Naive B cell (primary cell): ENCODE measurements around the gene CAMTA1. TPM values are rescaled to one million over a fixed set of nuclear protein-coding genes. Genes with fewer than 3 reads are reported as not detected.
A peak's percentile ranks its signal among the peaks of the same experiment; 100 is the strongest.
"Not testable (repeated sequence)": the region's sequence is repeated elsewhere in the genome, so short reads cannot be mapped to it uniquely, and the experiment has no call there.

Source experiments
- ATAC-seq, 2 donors: fragments of 150-1000 bp; cut with Tn5 transposase; 2 replicates each; pipeline ENCODE4 v1.10.0; 2021; ENCODE audit warnings: low read depth in 2 of 2, mild to moderate bottlenecking in 2 of 2, moderate library complexity in 2 of 2
- DNase-seq: peaks from one replicate; pipeline ENCODE4 v3.0.0; 2022
- H3K27ac Mint-ChIP-seq, 6 donors: one replicate each; pipeline ENCODE4 v1.8.0; 2020 to 2022; ENCODE audit warnings: mild to moderate bottlenecking in 6 of 6, mixed read lengths in 6 of 6, moderate library complexity in 5 of 6, inconsistent platforms in 2 of 6
- H3K27me3 Mint-ChIP-seq, 3 donors: one replicate each; pipeline ENCODE4 v1.8.0; 2021 to 2022; ENCODE audit warnings: mixed read lengths in 3 of 3, mild to moderate bottlenecking in 1 of 3
- H3K36me3 Mint-ChIP-seq, 2 donors: one replicate each; pipeline ENCODE4 v1.8.0; 2020 to 2022; ENCODE audit warnings: mixed read lengths in 2 of 2, inconsistent platforms in 1 of 2, mild to moderate bottlenecking in 1 of 2
- H3K4me1 Mint-ChIP-seq, 3 donors: one replicate each; pipeline ENCODE4 v1.8.0; 2020 to 2022; ENCODE audit warnings: mixed read lengths in 3 of 3, inconsistent platforms in 1 of 3, mild to moderate bottlenecking in 1 of 3, moderate library complexity in 1 of 3
- H3K4me3 Mint-ChIP-seq, 8 donors: one replicate each; pipeline ENCODE4 v1.8.0; 2020 to 2022; ENCODE audit warnings: mild to moderate bottlenecking in 8 of 8, mixed read lengths in 8 of 8, moderate library complexity in 8 of 8, inconsistent platforms in 2 of 8
- H3K9me3 Mint-ChIP-seq, 7 donors: one replicate each; pipeline ENCODE4 v1.8.0; 2020 to 2022; ENCODE audit warnings: mixed read lengths in 7 of 7, mild to moderate bottlenecking in 5 of 7, inconsistent platforms in 2 of 7, moderate library complexity in 1 of 7
- polyA plus RNA-seq, 6 donors: library from polyadenylated mRNA; unstranded; fragments of 300-500 nt; fragmentation: Illumina TruSeq; gene quantifications; one replicate each; pipeline ENCODE4 v1.2.3, GENCODE V29; 2021; ENCODE audit warnings: low read depth in 6 of 6

Gene CAMTA1
- polyA plus RNA-seq, 6 donors from 2014 or later = 75.4 to 140 (median 88.8) TPM

DNA sequence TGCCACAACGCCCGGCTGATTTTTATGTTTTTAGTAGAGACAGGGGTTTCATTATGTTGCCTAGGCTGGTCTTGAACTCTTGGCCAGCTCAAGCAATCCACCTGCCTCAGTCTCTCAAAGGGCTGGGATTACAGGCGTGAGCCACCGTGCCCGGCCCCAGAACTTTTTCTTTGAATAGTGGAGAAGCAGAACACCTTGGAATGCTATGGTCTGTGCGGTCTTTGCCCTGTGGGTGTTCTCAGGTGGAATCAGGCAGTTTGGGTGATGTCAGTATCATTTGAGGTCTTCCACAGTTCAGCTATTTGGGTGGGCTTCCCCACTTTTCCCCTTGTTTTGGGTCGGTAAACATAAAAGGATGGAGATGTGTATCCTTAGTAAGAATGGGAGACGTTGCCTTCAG is 17.6 kb downstream of the CAMTA1 start:
- peaks cover 0 to 1% (median 0%) of the 10 kb centered on the region in 7 donors for H3K9me3 Mint-ChIP-seq
- ATAC-seq (no peak), DNase-seq (no peak)
- H3K27me3 Mint-ChIP-seq = no peaks in the 10 kb centered on the region
- no peaks in the 10 kb centered on the region for H3K36me3 Mint-ChIP-seq
- H3K4me1 Mint-ChIP-seq = peaks cover 27 to 57% (median 41%) of the 10 kb centered on the region in 3 donors
- peak overlapping the region in 2 of 6 donors; percentile 3 to 56 for H3K27ac Mint-ChIP-seq
- no peak overlapping the region for H3K4me3 Mint-ChIP-seq

- no peak overlapping the region for H3K4me3 Mint-ChIP-seq
- no peaks in the 10 kb centered on the region for H3K27me3 Mint-ChIP-seq
These were observed 18.1 kb downstream of the CAMTA1 start for GRCh38 chr1:6803357-6803756.

GRCh38 chr1:6805004-6805416 is 19.8 kb downstream of the CAMTA1 start:
- H3K4me3 Mint-ChIP-seq = peak overlapping the region in 3 of 8 donors; percentile 7 to 29 (median 11)
- DNase-seq (no peak), ATAC-seq (peak; percentile 48 to 65)
- H3K4me1 Mint-ChIP-seq = peaks cover 25 to 53% (median 35%) of the 10 kb centered on the region in 3 donors
- H3K27ac Mint-ChIP-seq = peak overlapping the region in 1 of 6 donors; percentile 7
- no peaks in the 10 kb centered on the region for H3K36me3 Mint-ChIP-seq
- no peaks in the 10 kb centered on the region for H3K27me3 Mint-ChIP-seq
- H3K9me3 Mint-ChIP-seq = peaks cover 0 to 1% (median 0%) of the 10 kb centered on the region in 7 donors

More at GRCh38 chr1:6803357-6803756, 18.1 kb downstream of the CAMTA1 start:
- Mint-ChIP-seq H3K36me3 (no peaks in the 10 kb centered on the region), H3K9me3 (peaks cover 0 to 1% (median 0%) of the 10 kb centered on the region in 7 donors), H3K4me1 (peaks cover 25 to 57% (median 41%) of the 10 kb centered on the region in 3 donors), H3K27ac (peak overlapping the region in 1 of 6 donors; percentile 56)
- ATAC-seq (no peak), DNase-seq (no peak)

GRCh38 chr1:6807782-6808181 is 22.5 kb downstream of the CAMTA1 start:
- Mint-ChIP-seq H3K27ac (no peak overlapping the region), H3K27me3 (no peaks in the 10 kb centered on the region), H3K4me1 (peaks cover 17 to 50% (median 32%) of the 10 kb centered on the region in 3 donors), H3K36me3 (no peaks in the 10 kb centered on the region), H3K4me3 (no peak overlapping the region), H3K9me3 (peaks cover 0 to 1% (median 0%) of the 10 kb centered on the region in 7 donors)
- ATAC-seq (no peak), DNase-seq (no peak)

DNA sequence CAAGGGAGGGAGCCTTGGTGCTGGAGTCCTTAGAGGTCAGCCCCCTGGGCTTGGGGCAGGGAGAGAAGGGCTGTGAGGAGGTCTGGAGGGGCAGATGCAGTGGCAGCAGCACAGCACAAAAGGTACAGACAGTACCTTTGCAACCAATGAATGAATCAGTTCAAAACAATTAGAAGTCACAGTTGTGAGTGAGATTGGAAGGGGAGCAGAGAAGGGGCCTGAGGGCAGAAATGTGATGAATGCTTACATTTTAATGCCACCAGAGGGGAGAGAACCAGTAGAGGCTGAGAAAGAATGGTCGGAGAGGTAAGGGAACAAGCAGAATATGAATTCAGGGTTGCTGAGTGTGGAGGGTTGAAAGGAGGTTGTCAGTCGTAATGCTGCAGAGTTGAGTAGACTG is 24.2 kb downstream of the CAMTA1 start:
- peaks cover 0 to under 1% (median 0%) of the 10 kb centered on the region in 7 donors for H3K9me3 Mint-ChIP-seq
- no peak overlapping the region for H3K4me3 Mint-ChIP-seq
- no peaks in the 10 kb centered on the region for H3K36me3 Mint-ChIP-seq
- H3K27ac Mint-ChIP-seq = no peak overlapping the region
- ATAC-seq (no peak), DNase-seq (no peak)
- H3K27me3 Mint-ChIP-seq = no peaks in the 10 kb centered on the region
- H3K4me1 Mint-ChIP-seq = peaks cover 8 to 50% (median 31%) of the 10 kb centered on the region in 3 donors

DNA sequence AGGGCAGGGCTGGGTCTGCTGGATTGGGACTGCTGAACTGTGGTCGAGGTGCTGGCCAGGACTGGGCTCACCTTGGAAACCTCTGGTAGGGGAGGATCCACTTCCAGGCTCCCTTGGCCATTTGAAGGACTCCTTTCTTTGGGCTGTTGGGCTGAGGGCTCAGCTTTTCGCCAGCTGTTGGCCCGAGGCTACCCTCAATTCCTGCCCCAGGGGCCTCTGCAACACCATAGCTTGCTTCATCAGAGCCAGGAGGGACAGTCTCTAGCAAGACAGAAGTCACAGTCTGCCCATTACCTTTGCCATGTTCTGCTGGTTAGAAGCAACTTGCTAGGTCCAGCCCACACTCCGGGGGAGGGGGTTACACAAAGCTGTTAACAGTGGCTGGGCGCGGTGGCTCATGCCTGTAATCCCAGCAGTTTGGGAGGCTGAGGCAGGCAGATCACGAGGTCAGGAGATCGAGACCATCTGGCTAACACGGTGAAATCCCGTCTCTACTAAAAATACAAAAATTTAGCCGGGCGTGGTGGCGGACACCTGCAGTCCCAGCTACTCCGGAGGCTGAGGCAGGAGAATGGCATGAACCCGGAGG is 25.0 kb downstream of the CAMTA1 start:
- peaks cover 11 to 49% (median 25%) of the 10 kb centered on the region in 3 donors for H3K4me1 Mint-ChIP-seq
- not testable (repeated sequence) for H3K9me3 Mint-ChIP-seq, H3K27ac Mint-ChIP-seq, H3K36me3 Mint-ChIP-seq, ATAC-seq, DNase-seq, H3K27me3 Mint-ChIP-seq, H3K4me3 Mint-ChIP-seq

DNA sequence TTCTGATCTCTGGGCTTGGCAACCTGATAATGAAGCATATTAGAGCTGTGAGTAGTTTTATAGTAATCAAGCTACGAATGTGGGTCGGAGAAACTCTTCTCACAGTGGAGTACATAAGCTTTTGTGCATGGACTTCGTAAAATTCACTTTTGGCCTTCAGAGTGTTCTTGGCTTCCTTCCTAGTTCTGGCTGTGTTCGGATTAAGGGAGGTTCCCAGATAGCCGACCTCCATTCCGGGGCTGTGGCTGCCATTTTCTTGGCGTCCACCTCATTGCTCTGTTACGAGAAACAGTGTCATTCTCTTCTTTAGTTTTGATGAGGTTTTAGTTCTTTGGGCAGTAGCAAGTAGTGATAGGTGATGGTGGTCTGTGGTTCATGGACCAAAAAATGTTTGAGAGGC is 26.3 kb downstream of the CAMTA1 start:
- peaks cover 14 to 50% (median 21%) of the 10 kb centered on the region in 3 donors for H3K4me1 Mint-ChIP-seq
- no peak overlapping the region for H3K27ac Mint-ChIP-seq
- no peaks in the 10 kb centered on the region for H3K27me3 Mint-ChIP-seq
- H3K9me3 Mint-ChIP-seq = no peaks in the 10 kb centered on the region
- no peaks in the 10 kb centered on the region for H3K36me3 Mint-ChIP-seq
- DNase-seq (no peak), ATAC-seq (no peak)
- no peak overlapping the region for H3K4me3 Mint-ChIP-seq

GRCh38 chr1:6813165-6813564 is 27.9 kb downstream of the CAMTA1 start:
- no peaks in the 10 kb centered on the region for H3K27me3 Mint-ChIP-seq
- H3K36me3 Mint-ChIP-seq = no peaks in the 10 kb centered on the region
- no peak for DNase-seq
- H3K9me3 Mint-ChIP-seq = no peaks in the 10 kb centered on the region
- H3K4me3 Mint-ChIP-seq = no peak overlapping the region
- H3K4me1 Mint-ChIP-seq = peaks cover 23 to 63% (median 35%) of the 10 kb centered on the region in 3 donors
- no peak for ATAC-seq
- H3K27ac Mint-ChIP-seq = no peak overlapping the region

- ATAC-seq (no peak), DNase-seq (no peak)
- H3K27ac Mint-ChIP-seq = no peak overlapping the region
- no peak overlapping the region for H3K4me3 Mint-ChIP-seq
- H3K36me3 Mint-ChIP-seq = no peaks in the 10 kb centered on the region
- no peaks in the 10 kb centered on the region for H3K9me3 Mint-ChIP-seq
- H3K4me1 Mint-ChIP-seq = peaks cover 38 to 73% (median 48%) of the 10 kb centered on the region in 3 donors
- no peaks in the 10 kb centered on the region for H3K27me3 Mint-ChIP-seq
These were observed 30.5 kb downstream of the CAMTA1 start for GRCh38 chr1:6815726-6816125.

GRCh38 chr1:6819246-6820040 is 34.2 kb downstream of the CAMTA1 start:
- no peak for ATAC-seq
- peak overlapping the region in 2 of 8 donors; percentile 9 to 21 for H3K4me3 Mint-ChIP-seq

DNA sequence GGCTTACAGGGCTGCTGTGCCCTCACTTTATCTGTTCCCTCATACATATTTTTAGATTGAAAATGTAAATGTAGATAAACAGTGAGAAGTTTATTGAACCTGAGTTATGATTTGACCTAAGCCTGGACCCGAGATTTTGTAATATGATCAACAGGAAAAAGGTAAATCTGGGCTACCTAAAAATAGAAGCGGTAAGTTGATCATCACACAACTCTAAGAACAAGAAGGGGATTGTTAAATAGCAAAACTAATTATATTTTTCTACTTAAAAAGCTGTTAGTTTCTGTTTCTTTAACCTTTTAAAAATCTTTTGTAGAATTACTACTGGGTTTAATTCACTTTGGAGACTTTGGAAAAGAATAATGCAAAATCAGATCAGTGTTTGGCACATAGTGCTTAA is 35.6 kb downstream of the CAMTA1 start:
- H3K27ac Mint-ChIP-seq = no peak overlapping the region
- no peaks in the 10 kb centered on the region for H3K9me3 Mint-ChIP-seq
- no peaks in the 10 kb centered on the region for H3K27me3 Mint-ChIP-seq
- H3K4me1 Mint-ChIP-seq = peaks cover 39 to 58% (median 54%) of the 10 kb centered on the region in 3 donors
- peaks cover 0 to 4% of the 10 kb centered on the region in 2 donors for H3K36me3 Mint-ChIP-seq
- DNase-seq (no peak), ATAC-seq (no peak)
- peak overlapping the region in 3 of 8 donors; percentile 5 to 66 (median 54) for H3K4me3 Mint-ChIP-seq

More at GRCh38 chr1:6819246-6820040, 34.2 kb downstream of the CAMTA1 start:
- H3K9me3 Mint-ChIP-seq = no peaks in the 10 kb centered on the region
- H3K4me1 Mint-ChIP-seq = peaks cover 39 to 67% (median 65%) of the 10 kb centered on the region in 3 donors
- H3K27me3 Mint-ChIP-seq = no peaks in the 10 kb centered on the region
- peak overlapping the region in 2 of 6 donors; percentile 34 to 83 for H3K27ac Mint-ChIP-seq
- no peaks in the 10 kb centered on the region for H3K36me3 Mint-ChIP-seq
- DNase-seq = no peak

DNA sequence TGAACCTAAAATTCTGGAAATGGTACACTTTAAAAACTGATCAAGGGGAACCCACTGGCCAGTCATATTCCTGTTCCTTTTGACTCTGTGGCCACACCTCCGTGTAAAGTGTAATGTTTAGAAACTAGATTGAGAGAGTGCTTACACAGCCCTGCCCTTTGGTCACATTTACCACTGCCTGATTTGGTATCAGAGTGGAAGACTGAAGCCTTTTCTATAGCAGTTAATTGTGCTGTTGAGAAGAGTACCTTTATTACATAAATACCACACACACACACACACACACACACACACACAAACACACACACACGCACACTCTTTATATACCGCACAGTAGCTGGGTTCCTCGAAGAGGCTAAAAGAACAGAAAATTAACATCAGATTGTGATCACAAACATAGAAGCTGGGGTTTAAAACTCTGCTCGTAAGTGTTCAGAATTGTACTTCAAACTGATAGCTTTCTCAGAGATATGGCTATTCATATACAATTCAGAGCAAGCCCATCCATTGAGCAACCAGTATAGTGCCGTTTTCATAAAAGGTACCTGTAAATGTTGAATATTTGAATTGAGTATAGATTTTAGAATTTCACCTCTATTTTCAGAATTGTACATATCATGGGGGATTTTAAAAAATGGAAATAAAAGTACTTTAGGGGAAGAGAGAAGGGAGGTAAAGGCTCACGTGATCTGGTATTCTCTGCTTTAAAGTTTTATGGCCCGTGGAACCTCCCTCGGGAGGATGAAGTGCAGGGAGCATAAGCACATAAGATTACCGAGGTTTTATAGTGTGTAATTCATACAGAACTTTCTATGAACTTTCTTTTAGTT is 37.5 kb downstream of the CAMTA1 start:
- peak in 1 of 2 donors; percentile 40 for ATAC-seq

DNA sequence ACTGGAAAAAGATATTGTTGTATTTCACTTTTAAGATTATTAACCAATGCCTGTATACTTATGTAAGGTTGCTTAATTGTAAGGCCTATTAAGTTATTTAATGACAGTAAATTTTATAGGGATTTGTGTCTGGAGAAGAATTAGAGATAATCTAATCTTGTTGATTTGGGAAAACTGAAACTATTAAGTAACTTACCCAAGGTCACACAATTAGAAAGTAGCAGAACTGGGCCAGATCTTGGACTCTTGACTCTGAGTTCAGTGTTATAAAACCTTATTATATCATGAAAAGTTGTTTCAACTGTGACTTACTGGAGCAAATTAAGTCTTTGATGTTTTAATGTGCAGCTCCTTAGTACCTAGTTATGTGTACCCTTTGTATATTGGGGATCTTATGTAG is 38.5 kb downstream of the CAMTA1 start:
- ATAC-seq (no peak), DNase-seq (no peak)
- Mint-ChIP-seq H3K27ac (peak overlapping the region in 4 of 6 donors; percentile 22 to 74 (median 40)), H3K36me3 (peaks cover 0 to 13% of the 10 kb centered on the region in 2 donors), H3K4me1 (peaks cover 37 to 42% (median 38%) of the 10 kb centered on the region in 3 donors), H3K9me3 (no peaks in the 10 kb centered on the region), H3K4me3 (no peak overlapping the region), H3K27me3 (no peaks in the 10 kb centered on the region)

More for the DNA sequence above, 37.5 kb downstream of the CAMTA1 start:
- H3K27me3 Mint-ChIP-seq = no peaks in the 10 kb centered on the region
- no peak for DNase-seq
- peak overlapping the region in 1 of 8 donors; percentile 1 for H3K4me3 Mint-ChIP-seq
- peaks cover 0 to 13% of the 10 kb centered on the region in 2 donors for H3K36me3 Mint-ChIP-seq
- H3K4me1 Mint-ChIP-seq = peaks cover 36 to 42% (median 41%) of the 10 kb centered on the region in 3 donors
- no peaks in the 10 kb centered on the region for H3K9me3 Mint-ChIP-seq
- peak overlapping the region in 5 of 6 donors; percentile 11 to 82 (median 54) for H3K27ac Mint-ChIP-seq
